Stimulated activated CD8-positive, alpha-beta memory T cell treated with anti-CD3 and anti-CD28 coated beads, Interleukin-15, amount 100 ng/mL, for 4 hours (primary cell): Measurements from ENCODE around the gene USP34.

Experiments
- DNase-seq, 2 donors: peaks; one replicate each; pipeline ENCODE4 v3.0.0-alpha.2; 2020; ENCODE audit warnings: low read depth in 2 of 2

Gene USP34

GRCh38 chr2:61368687-61369665 is 101.9 kb downstream of the USP34 start:
- DNase-seq = no peak

GRCh38 chr2:61367177-61367576 is 103.7 kb downstream of the USP34 start:
- DNase-seq = no peak

GRCh38 chr2:61363580-61363979 is 107.3 kb downstream of the USP34 start:
- no peak for DNase-seq

- no peak for DNase-seq
Observed at GRCh38 chr2:61362873-61363272, 108.0 kb downstream of the USP34 start.

- no peak for DNase-seq
Observed at GRCh38 chr2:61361068-61361467, 109.8 kb downstream of the USP34 start.

GRCh38 chr2:61359058-61359457 is 111.8 kb downstream of the USP34 start:
- no peak for DNase-seq

- DNase-seq = no peak
Observed at GRCh38 chr2:61357681-61358080, 113.2 kb downstream of the USP34 start.

- DNase-seq = no peak
Observed at GRCh38 chr2:61356958-61357350, 113.9 kb downstream of the USP34 start.

GRCh38 chr2:61356261-61356957 is 114.5 kb downstream of the USP34 start:
- no peak for DNase-seq

GRCh38 chr2:61354543-61355197 is 116.2 kb downstream of the USP34 start:
- DNase-seq = no peak

GRCh38 chr2:61353909-61354308 is 117.0 kb downstream of the USP34 start:
- DNase-seq = no peak

GRCh38 chr2:61350777-61351176 is 120.1 kb downstream of the USP34 start:
- no peak for DNase-seq

GRCh38 chr2:61343141-61343540 is 127.7 kb downstream of the USP34 start:
- no peak for DNase-seq

GRCh38 chr2:61340242-61340641 is 130.6 kb downstream of the USP34 start:
- no peak for DNase-seq

GRCh38 chr2:61338447-61338846 is 132.4 kb downstream of the USP34 start:
- no peak for DNase-seq

- DNase-seq = no peak
Observed at GRCh38 chr2:61335187-61335586, 135.7 kb downstream of the USP34 start.

GRCh38 chr2:61334466-61334865 is 136.4 kb downstream of the USP34 start:
- DNase-seq = no peak

- no peak for DNase-seq
Observed at GRCh38 chr2:61328707-61329251, 142.1 kb downstream of the USP34 start.

- DNase-seq = no peak
Observed at GRCh38 chr2:61327173-61327572, 143.7 kb downstream of the USP34 start.

- no peak for DNase-seq
Observed at GRCh38 chr2:61326423-61326822, 144.5 kb downstream of the USP34 start.

- DNase-seq = no peak
Observed at GRCh38 chr2:61320181-61320580, 150.7 kb downstream of the USP34 start.

GRCh38 chr2:61318553-61318952 is 152.3 kb downstream of the USP34 start:
- no peak for DNase-seq
